Chondrocyte (in vitro differentiated cells): Measurements from ENCODE around the gene MVP. TPM values are rescaled to one million over a fixed set of nuclear protein-coding genes. Genes with fewer than 3 reads are reported as not detected.
"Not testable (repeated sequence)": the region's sequence is repeated elsewhere in the genome, so short reads cannot be mapped to it uniquely, and the experiment has no call there.

Experiments
- DNase-seq: peaks from one replicate; pipeline ENCODE4 v3.0.0; 2021; ENCODE audit warnings: mixed read lengths, low spot score
- H3K27ac Mint-ChIP-seq: one replicate; pipeline ENCODE4 v1.8.0; 2021; ENCODE audit warnings: mild to moderate bottlenecking, moderate library complexity, mixed read lengths; ENCODE audit not compliant: unreplicated experiment
- H3K27me3 Mint-ChIP-seq: 2 replicates; pipeline ENCODE4 v1.8.0; 2021; ENCODE audit warnings: low read depth, mixed read lengths
- H3K36me3 Mint-ChIP-seq: 2 replicates; pipeline ENCODE4 v1.8.0; 2021; ENCODE audit warnings: low read depth, mixed read lengths
- H3K4me1 Mint-ChIP-seq: 2 replicates; pipeline ENCODE4 v1.8.0; 2021; ENCODE audit warnings: low read depth, mild to moderate bottlenecking, mixed read lengths
- H3K4me3 Mint-ChIP-seq: one replicate; pipeline ENCODE4 v1.8.0; 2021; ENCODE audit warnings: mild to moderate bottlenecking, moderate library complexity, mixed read lengths; ENCODE audit not compliant: unreplicated experiment
- H3K9me3 Mint-ChIP-seq: 2 replicates; pipeline ENCODE4 v1.8.0; 2021; ENCODE audit warnings: low read depth, mixed read lengths
- total RNA-seq: library from RNA; stranded (reverse); gene quantifications from 3 replicates; pipeline ENCODE4 v1.2.1, GENCODE V29; 2021
- TF ChIP-seq, protein P1 (sequence below): fragments of 200-600 bp; sonication (generic); IDR thresholded peaks from 2 replicates; pipeline ENCODE4 v1.5.0; 2021; ENCODE audit warnings: antibody characterized with exemption, mild to moderate bottlenecking, moderate library complexity

Gene MVP
- total RNA-seq, 1 donor from 2014 or later, result 101 TPM

DNA sequence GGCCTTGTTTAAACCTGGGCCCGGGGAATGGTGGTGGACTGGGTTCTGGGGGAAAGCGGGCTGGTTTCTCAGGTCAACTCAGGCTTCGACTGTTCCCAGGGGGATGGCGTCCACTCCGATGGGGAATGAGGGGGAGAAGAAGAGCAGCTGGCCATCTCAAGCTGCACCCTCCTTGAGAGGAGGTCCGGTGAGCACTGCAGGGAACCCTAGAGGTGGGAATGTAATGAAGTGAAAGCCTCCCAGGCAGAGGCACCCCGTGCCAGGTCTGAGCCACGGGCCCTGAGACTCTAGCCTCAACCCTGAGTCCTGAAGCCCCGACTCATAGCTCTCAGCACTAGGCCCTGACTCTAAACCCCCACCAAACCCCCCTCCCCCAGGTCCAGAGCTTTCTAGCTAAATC lies 43.9 kb downstream of the MVP start:
- H3K9me3 Mint-ChIP-seq, result no peaks in the 10 kb centered on the region
- peaks cover 7% of the 10 kb centered on the region for H3K36me3 Mint-ChIP-seq
- peaks cover 16% of the 10 kb centered on the region for H3K4me1 Mint-ChIP-seq
- no peak for DNase-seq
- TF ChIP-seq, protein P1, sequence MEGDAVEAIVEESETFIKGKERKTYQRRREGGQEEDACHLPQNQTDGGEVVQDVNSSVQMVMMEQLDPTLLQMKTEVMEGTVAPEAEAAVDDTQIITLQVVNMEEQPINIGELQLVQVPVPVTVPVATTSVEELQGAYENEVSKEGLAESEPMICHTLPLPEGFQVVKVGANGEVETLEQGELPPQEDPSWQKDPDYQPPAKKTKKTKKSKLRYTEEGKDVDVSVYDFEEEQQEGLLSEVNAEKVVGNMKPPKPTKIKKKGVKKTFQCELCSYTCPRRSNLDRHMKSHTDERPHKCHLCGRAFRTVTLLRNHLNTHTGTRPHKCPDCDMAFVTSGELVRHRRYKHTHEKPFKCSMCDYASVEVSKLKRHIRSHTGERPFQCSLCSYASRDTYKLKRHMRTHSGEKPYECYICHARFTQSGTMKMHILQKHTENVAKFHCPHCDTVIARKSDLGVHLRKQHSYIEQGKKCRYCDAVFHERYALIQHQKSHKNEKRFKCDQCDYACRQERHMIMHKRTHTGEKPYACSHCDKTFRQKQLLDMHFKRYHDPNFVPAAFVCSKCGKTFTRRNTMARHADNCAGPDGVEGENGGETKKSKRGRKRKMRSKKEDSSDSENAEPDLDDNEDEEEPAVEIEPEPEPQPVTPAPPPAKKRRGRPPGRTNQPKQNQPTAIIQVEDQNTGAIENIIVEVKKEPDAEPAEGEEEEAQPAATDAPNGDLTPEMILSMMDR, result no peak
- H3K27ac Mint-ChIP-seq, result no peak overlapping the region
- no peaks in the 10 kb centered on the region for H3K27me3 Mint-ChIP-seq
- H3K4me3 Mint-ChIP-seq, result no peak overlapping the region

DNA sequence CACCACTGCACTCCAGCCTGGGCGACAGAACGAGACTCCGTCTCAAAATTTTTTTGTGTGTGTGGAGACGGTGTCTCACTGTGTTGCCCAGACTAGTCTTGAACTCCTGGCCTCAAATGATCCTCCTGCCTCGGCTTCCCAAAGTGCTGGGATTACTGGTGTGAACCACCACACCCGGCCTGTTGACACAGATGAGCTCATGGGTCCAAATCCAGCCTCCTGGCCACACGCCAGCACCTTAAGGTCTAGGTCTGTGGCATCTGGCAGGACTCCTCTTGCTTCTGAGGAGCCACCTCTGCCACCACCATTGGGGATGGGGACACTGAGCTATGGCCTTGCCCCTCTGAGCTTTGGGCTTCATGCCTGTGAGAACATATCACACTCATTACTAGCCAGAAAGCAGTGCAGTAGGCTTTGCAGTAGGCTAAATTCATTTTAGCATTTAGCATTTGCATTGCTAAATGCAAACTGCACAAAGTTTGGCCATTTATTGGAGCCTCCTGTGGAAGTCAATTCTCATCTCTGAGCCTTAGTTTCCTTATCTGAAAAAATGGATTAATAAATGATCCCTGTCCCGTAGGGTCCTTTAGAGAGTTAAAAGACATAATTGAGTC lies 48.2 kb downstream of the MVP start:
- no peak overlapping the region for H3K27ac Mint-ChIP-seq
- no peaks in the 10 kb centered on the region for H3K9me3 Mint-ChIP-seq
- TF ChIP-seq, protein P1, result no peak
- no peak overlapping the region for H3K4me3 Mint-ChIP-seq
- H3K36me3 Mint-ChIP-seq, result no peaks in the 10 kb centered on the region
- peaks cover under 1% of the 10 kb centered on the region for H3K4me1 Mint-ChIP-seq
- peak; percentile 88 for DNase-seq
- no peaks in the 10 kb centered on the region for H3K27me3 Mint-ChIP-seq

DNA sequence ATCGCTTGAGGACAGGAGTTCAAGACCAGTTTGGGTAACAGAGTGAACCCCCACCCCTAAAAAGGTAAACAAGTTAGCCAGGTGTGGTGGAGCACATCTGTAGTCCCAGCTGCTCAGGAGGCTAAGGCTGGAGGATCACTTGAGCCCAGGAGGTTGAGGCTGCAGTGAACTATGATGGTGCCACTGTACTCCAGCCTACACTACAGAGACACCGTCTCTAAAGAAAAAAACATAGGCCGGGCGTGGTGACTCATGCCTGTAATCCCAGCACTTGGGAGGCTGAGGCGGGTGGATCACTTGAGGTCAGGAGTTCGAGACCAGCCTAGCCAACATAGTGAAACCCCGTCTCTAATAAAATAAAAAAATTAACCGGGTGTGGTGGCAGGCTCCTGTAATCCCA lies 48.8 kb downstream of the MVP start:
- not testable (repeated sequence) for H3K9me3 Mint-ChIP-seq, H3K27ac Mint-ChIP-seq, DNase-seq, H3K4me1 Mint-ChIP-seq, H3K4me3 Mint-ChIP-seq, H3K27me3 Mint-ChIP-seq, H3K36me3 Mint-ChIP-seq

DNA sequence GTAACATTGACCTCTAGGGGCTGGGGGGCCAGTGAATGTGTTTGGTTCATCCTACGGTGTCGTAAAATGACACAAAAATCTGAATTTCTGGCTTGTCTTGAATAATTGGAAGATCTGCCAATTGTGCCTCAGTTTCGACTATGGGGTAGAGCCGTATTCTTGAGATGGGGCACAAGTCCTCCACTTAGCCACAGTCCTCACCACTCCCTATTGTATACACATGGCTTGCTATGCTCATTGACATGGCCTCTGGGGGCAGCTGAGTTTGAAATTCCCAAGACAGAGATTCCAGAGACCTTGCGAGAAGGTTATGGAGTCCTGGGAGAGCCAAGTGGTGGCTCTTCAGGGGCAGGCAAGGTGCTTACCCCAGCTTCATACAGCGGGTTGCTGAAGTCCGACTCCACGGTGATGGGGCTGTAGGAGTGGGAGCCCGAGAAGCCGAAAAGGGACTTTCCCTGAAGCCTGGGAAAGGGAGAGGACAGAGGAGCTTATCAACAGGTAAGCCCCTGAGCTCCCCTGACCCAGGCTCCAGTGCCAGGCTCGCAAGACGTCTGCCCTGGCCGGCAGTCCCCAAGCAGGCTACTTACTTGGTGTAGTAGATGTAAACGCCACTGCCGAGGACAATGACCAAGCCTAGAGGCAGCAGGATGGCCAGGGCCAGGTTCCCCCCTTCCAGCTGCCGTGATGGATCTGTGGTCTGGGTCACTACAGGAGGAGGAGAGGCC lies 51.7 kb downstream of the MVP start:
- H3K27ac Mint-ChIP-seq, result no peak overlapping the region
- no peaks in the 10 kb centered on the region for H3K9me3 Mint-ChIP-seq
- H3K4me1 Mint-ChIP-seq, result peaks cover 1% of the 10 kb centered on the region
- TF ChIP-seq, protein P1, result no peak
- no peak overlapping the region for H3K4me3 Mint-ChIP-seq
- no peaks in the 10 kb centered on the region for H3K36me3 Mint-ChIP-seq
- DNase-seq, result no peak
- H3K27me3 Mint-ChIP-seq, result peaks cover 11% of the 10 kb centered on the region

DNA sequence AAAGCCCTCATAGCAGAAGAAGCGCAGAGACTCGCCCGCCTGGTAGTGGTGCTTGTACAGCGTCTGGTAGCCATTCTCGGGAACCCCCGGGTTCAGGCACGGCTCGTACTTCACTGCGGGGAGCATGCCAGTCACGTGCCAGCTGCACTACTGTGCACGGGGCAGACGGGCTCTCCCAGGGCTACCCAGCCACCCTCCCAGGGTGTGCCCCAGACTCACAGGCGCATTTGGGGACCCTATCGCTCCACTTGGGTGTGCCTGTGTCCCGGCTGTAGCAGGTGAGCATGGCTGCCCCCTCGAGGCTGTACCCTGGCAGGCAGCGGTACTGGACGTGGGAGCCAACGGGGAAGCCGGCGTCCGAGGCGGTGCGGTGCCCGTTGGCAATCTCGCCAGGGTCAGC lies 53.1 kb downstream of the MVP start:
- TF ChIP-seq, protein P1, result no peak
- peaks cover 23% of the 10 kb centered on the region for H3K27me3 Mint-ChIP-seq
- H3K9me3 Mint-ChIP-seq, result no peaks in the 10 kb centered on the region
- H3K27ac Mint-ChIP-seq, result no peak overlapping the region
- peak; percentile 90 for DNase-seq
- H3K36me3 Mint-ChIP-seq, result peaks cover 5% of the 10 kb centered on the region
- H3K4me1 Mint-ChIP-seq, result peaks cover 10% of the 10 kb centered on the region
- H3K4me3 Mint-ChIP-seq, result no peak overlapping the region

DNA sequence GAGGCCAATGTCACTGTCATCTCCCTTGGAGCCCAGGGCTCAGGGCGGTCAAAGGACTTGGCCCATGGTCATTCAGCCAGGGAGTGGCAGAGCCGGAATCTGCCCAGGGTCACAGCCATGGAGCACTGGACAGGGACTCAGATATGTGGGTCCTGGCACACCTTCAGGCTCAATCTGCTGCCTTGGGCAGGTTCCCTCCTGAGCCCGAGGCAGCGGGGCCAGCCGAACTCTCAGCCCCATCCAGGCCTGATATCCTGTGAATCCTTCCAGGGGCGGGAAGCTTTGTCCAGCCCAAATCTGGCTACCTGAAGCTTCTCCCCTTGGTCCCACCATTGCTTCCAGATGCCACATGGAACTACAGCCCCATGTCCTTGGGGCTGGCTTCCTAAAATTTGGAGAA lies 54.9 kb downstream of the MVP start:
- peaks cover 23% of the 10 kb centered on the region for H3K27me3 Mint-ChIP-seq
- no peak overlapping the region for H3K4me3 Mint-ChIP-seq
- no peaks in the 10 kb centered on the region for H3K9me3 Mint-ChIP-seq
- peaks cover 5% of the 10 kb centered on the region for H3K36me3 Mint-ChIP-seq
- H3K4me1 Mint-ChIP-seq, result peaks cover 10% of the 10 kb centered on the region
- no peak overlapping the region for H3K27ac Mint-ChIP-seq
- TF ChIP-seq, protein P1, result no peak
- DNase-seq, result no peak
